IMR-90 (cell line): ENCODE results near the gene STK36. TPM values are rescaled to one million over a fixed set of nuclear protein-coding genes. Genes with fewer than 3 reads are reported as not detected.

ENCODE experiments used
- ATAC-seq: fragments of 200-7000 bp; cut with Tn5 transposase; 2 replicates; pipeline ENCODE4 v1.9.1; 2020; ENCODE audit warnings: low read depth, mild to moderate bottlenecking, moderate library complexity
- Bru-seq: library from RNA; stranded (reverse); fragments of 400-500 nt; gene quantifications from one replicate; lab custom pipeline; 2021; lab: Mats Ljungman, UMichigan
- BruChase-seq, 2 experiments: library from RNA; stranded (reverse); fragments of 400-500 nt; gene quantifications; one replicate each; lab custom pipeline; 2021; lab: Mats Ljungman, UMichigan
- BruUV-seq: library from RNA; stranded (reverse); fragments of 400-500 nt; replicated peaks from 2 replicates; lab custom pipeline; 2021; lab: Mats Ljungman, UMichigan
- CTCF ChIA-PET: fragments of 300-600 bp; formaldehyde crosslinking; extraction: SDS; loops from one replicate; lab custom pipeline; 2021; ENCODE audit warnings: antibody characterized with exemption; lab: Yijun Ruan, JAX
- POLR2A ChIA-PET: fragments of 300-600 bp; sonication (Branson Sonifier 250); formaldehyde crosslinking; loops from one replicate; lab custom pipeline; 2022; ENCODE audit warnings: antibody characterized with exemption; ENCODE audit not compliant: unreplicated experiment; lab: Charles Lee
- DNase-seq: peaks from one replicate; pipeline ENCODE4 v3.0.0; 2013
- H2AFZ ChIP-seq: replicated peaks from 2 replicates; pipeline ENCODE3; 2013; ENCODE audit warnings: low read length, mild to moderate bottlenecking; ENCODE audit not compliant: poor library complexity
- H2AK5ac ChIP-seq: 2 replicates; pipeline ENCODE4 v1.6.1; 2013; ENCODE audit warnings: low read depth, low read length, inconsistent platforms
- H2AK9ac ChIP-seq: replicated peaks from 2 replicates; pipeline ENCODE3; 2013; ENCODE audit warnings: mild to moderate bottlenecking, low read depth, low read length, moderate library complexity; ENCODE audit not compliant: poor library complexity
- H2BK120ac ChIP-seq: 2 replicates; pipeline ENCODE4 v1.6.1; 2013; ENCODE audit warnings: low read depth, low read length, inconsistent platforms
- H2BK15ac ChIP-seq: 3 replicates; pipeline ENCODE4 v1.6.1; 2013; ENCODE audit warnings: low read depth, low read length, inconsistent platforms
- H2BK20ac ChIP-seq: 2 replicates; pipeline ENCODE4 v1.6.1; 2013; ENCODE audit warnings: low read depth, mild to moderate bottlenecking, inconsistent platforms, low read length, moderate library complexity
- H2BK5ac ChIP-seq: 2 replicates; pipeline ENCODE4 v1.6.1; 2013; ENCODE audit warnings: mild to moderate bottlenecking, low read depth, low read length, inconsistent platforms; ENCODE audit not compliant: poor library complexity, severe bottlenecking
- H3K14ac ChIP-seq: replicated peaks from 2 replicates; pipeline ENCODE4 v1.6.1; 2013; ENCODE audit warnings: low read depth, low read length, inconsistent platforms
- H3K18ac ChIP-seq: 2 replicates; pipeline ENCODE4 v1.6.1; 2013; ENCODE audit warnings: low read depth, low read length, control low read depth
- H3K23ac ChIP-seq: 2 replicates; pipeline ENCODE4 v1.6.1; 2013; ENCODE audit warnings: low read depth, low read length, inconsistent platforms
- H3K27ac ChIP-seq: 2 replicates; pipeline ENCODE4 v1.5.1; 2013; ENCODE audit warnings: mild to moderate bottlenecking, control low read depth, low read length; ENCODE audit not compliant: insufficient read depth
- H3K27me3 ChIP-seq: 2 replicates; pipeline ENCODE4 v1.6.1; 2013; ENCODE audit warnings: low read length; ENCODE audit not compliant: control insufficient read depth, insufficient read depth
- H3K36me3 ChIP-seq: 2 replicates; pipeline ENCODE4 v1.6.1; 2013; ENCODE audit warnings: low read length, mixed read lengths; ENCODE audit not compliant: control insufficient read depth, insufficient read depth
- H3K4ac ChIP-seq: 2 replicates; pipeline ENCODE4 v1.6.1; 2013; ENCODE audit warnings: low read depth, low read length, inconsistent platforms
- H3K4me1 ChIP-seq: 2 replicates; pipeline ENCODE4 v1.6.1; 2013; ENCODE audit warnings: low read length, mixed read lengths; ENCODE audit not compliant: control insufficient read depth, insufficient read depth
- H3K4me2 ChIP-seq: 2 replicates; pipeline ENCODE4 v1.6.1; 2013; ENCODE audit warnings: low read depth, mild to moderate bottlenecking, control low read depth, low read length, moderate library complexity
- H3K4me3 ChIP-seq: 2 replicates; pipeline ENCODE4 v1.5.1; 2013; ENCODE audit warnings: low read depth, mild to moderate bottlenecking, control low read depth, low read length, moderate library complexity; ENCODE audit not compliant: insufficient read depth
- H3K56ac ChIP-seq: 2 replicates; pipeline ENCODE4 v1.6.1; 2013; ENCODE audit warnings: low read length, inconsistent platforms; ENCODE audit not compliant: insufficient read depth; ENCODE audit errors: extremely low read depth
- H3K79me1 ChIP-seq, 2 experiments: 2 replicates each; pipeline ENCODE4 v1.6.1; 2013; ENCODE audit warnings: low read length in 2 of 2, inconsistent platforms in 1 of 2, low read depth in 1 of 2
- H3K9ac ChIP-seq: 2 replicates; pipeline ENCODE4 v1.6.1; 2013; ENCODE audit warnings: low read depth, low read length, control low read depth
- H3K9me1 ChIP-seq: 2 replicates; pipeline ENCODE4 v1.6.1; 2013; ENCODE audit warnings: low read length, inconsistent platforms; ENCODE audit not compliant: insufficient read depth
- H3K9me3 ChIP-seq: 2 replicates; pipeline ENCODE4 v1.6.1; 2013; ENCODE audit warnings: low read length; ENCODE audit not compliant: control insufficient read depth, insufficient read depth
- H4K20me1 ChIP-seq: 2 replicates; pipeline ENCODE4 v1.6.1; 2013; ENCODE audit warnings: low read length, inconsistent platforms; ENCODE audit not compliant: insufficient read depth
- H4K5ac ChIP-seq: 2 replicates; pipeline ENCODE4 v1.6.1; 2013; ENCODE audit warnings: mild to moderate bottlenecking, low read depth, low read length, control low read depth
- H4K8ac ChIP-seq, 2 experiments: 2 replicates each; pipeline ENCODE4 v1.6.1; 2013; ENCODE audit warnings: low read depth in 2 of 2, low read length in 2 of 2, control low read depth in 1 of 2, inconsistent platforms in 1 of 2
- H4K91ac ChIP-seq: 2 replicates; pipeline ENCODE4 v1.6.1; 2013; ENCODE audit warnings: low read depth, low read length, inconsistent platforms; ENCODE audit not compliant: insufficient read depth
- CEBPB ChIP-seq: IDR thresholded peaks from 2 replicates; pipeline ENCODE4 v1.6.1; 2012; ENCODE audit warnings: low read depth, low read length, improper control_type of control experiment
- CHD1 ChIP-seq: IDR thresholded peaks from 2 replicates; pipeline ENCODE4 v1.6.1; 2012; ENCODE audit warnings: low read depth, low read length, improper control_type of control experiment
- ELK1 ChIP-seq: fragments of 150-350 bp; IDR thresholded peaks from 2 replicates; pipeline ENCODE4 v1.6.1; 2016; ENCODE audit warnings: low read depth, mild to moderate bottlenecking, low read length, moderate library complexity, borderline replicate concordance
- MAFK ChIP-seq: IDR thresholded peaks from 2 replicates; pipeline ENCODE4 v1.6.1; 2012; ENCODE audit warnings: low read depth, low read length, improper control_type of control experiment
- MAZ ChIP-seq: IDR thresholded peaks from 2 replicates; pipeline ENCODE4 v1.6.1; 2012; ENCODE audit warnings: low read depth, mild to moderate bottlenecking, low read length, improper control_type of control experiment, moderate library complexity, borderline replicate concordance
- MXI1 ChIP-seq: IDR thresholded peaks from 2 replicates; pipeline ENCODE4 v1.6.1; 2012; ENCODE audit warnings: low read depth, mild to moderate bottlenecking, low read length, moderate library complexity, borderline replicate concordance
- POLR2A ChIP-seq: IDR thresholded peaks from 2 replicates; pipeline ENCODE4 v1.6.1; 2012; ENCODE audit warnings: mild to moderate bottlenecking, low read depth, low read length
- WGBS, 2 experiments: methylation state at CpG; one replicate each; pipeline versions ENCODE4 v1.1.5 to v1.1.7; 2013; ENCODE audit warnings: missing lambda C conversion rate in 2 of 2; ENCODE audit not compliant: insufficient read length in 1 of 2; ENCODE audit errors: extremely low coverage in 2 of 2; 5-methylcytosine and 5-hydroxymethylcytosine counted together
- dilution Hi-C: fragments of 300-500 bp; cut with HindIII; formaldehyde crosslinking; loops from one replicate; pipeline ENCODE4 v1.14.3; 2018; ENCODE audit warnings: low sequenced_read_pairs; ENCODE audit not compliant: unreplicated experiment
- in situ Hi-C: fragments of 300-500 bp; cut with MboI; formaldehyde crosslinking; loops from 3 replicates; pipeline ENCODE4 v1.14.3; 2019; ENCODE audit warnings: low sequenced_read_pairs, inconsistent platforms, mixed read lengths
- intact Hi-C: fragments of 100-400 bp; cut with micrococcal nuclease; formaldehyde crosslinking; loops from 2 replicates; pipeline ENCODE4 v1.10.0; 2022
- long read RNA-seq: library from polyadenylated mRNA; unstranded; transcript quantifications from one replicate; pipeline ENCODE4 v2.0.0, GENCODE V29; 2021; ENCODE audit not compliant: unreplicated experiment
- polyA plus RNA-seq, 3 experiments: library from polyadenylated mRNA; depleted of rRNA; stranded (reverse); fragments of >200 nt; gene quantifications; 2 replicates each; pipeline ENCODE4 v1.2.3, GENCODE V29; 2012; ENCODE audit warnings: low replicate concordance in 1 of 3
- total RNA-seq: library from RNA; depleted of rRNA; stranded (reverse); fragments of >200 nt; gene quantifications from 2 replicates; pipeline ENCODE4 v1.2.3, GENCODE V29; 2012; rRNA removed

Gene STK36, protein sequence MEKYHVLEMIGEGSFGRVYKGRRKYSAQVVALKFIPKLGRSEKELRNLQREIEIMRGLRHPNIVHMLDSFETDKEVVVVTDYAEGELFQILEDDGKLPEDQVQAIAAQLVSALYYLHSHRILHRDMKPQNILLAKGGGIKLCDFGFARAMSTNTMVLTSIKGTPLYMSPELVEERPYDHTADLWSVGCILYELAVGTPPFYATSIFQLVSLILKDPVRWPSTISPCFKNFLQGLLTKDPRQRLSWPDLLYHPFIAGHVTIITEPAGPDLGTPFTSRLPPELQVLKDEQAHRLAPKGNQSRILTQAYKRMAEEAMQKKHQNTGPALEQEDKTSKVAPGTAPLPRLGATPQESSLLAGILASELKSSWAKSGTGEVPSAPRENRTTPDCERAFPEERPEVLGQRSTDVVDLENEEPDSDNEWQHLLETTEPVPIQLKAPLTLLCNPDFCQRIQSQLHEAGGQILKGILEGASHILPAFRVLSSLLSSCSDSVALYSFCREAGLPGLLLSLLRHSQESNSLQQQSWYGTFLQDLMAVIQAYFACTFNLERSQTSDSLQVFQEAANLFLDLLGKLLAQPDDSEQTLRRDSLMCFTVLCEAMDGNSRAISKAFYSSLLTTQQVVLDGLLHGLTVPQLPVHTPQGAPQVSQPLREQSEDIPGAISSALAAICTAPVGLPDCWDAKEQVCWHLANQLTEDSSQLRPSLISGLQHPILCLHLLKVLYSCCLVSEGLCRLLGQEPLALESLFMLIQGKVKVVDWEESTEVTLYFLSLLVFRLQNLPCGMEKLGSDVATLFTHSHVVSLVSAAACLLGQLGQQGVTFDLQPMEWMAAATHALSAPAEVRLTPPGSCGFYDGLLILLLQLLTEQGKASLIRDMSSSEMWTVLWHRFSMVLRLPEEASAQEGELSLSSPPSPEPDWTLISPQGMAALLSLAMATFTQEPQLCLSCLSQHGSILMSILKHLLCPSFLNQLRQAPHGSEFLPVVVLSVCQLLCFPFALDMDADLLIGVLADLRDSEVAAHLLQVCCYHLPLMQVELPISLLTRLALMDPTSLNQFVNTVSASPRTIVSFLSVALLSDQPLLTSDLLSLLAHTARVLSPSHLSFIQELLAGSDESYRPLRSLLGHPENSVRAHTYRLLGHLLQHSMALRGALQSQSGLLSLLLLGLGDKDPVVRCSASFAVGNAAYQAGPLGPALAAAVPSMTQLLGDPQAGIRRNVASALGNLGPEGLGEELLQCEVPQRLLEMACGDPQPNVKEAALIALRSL (N-terminal part only)
- 15.3 and 17.6 TPM in 2 replicates for total RNA-seq
- 40.8 and 44.5 TPM in 2 replicates for polyA plus RNA-seq (2012; rRNA removed)
- polyA plus RNA-seq (2012; cell fraction: cytosol; rRNA removed), result 13.9 and 16.1 TPM in 2 replicates
- 304 and 341 TPM in 2 replicates for polyA plus RNA-seq (2012; cell fraction: nucleus; rRNA removed; ENCODE audit: low replicate concordance)
- percentile 60 among the genes with signal in this experiment for Bru-seq, nascent RNA
- percentile 76 among the genes with signal in this experiment for BruChase-seq, experiment 1, labeled RNA remaining after a 6-hour chase
- BruChase-seq, experiment 2, labeled RNA remaining after a 2-hour chase, result percentile 75 among the genes with signal in this experiment
- long read RNA-seq, partial matches to known transcripts, result 12 of 16 reads
- long read RNA-seq, other reads (novel, unspliced or antisense), result 4 of 16 reads

GRCh38 chr2:218671654-218672566, at the start of gene STK36, which contains the start of gene RNF25:
STK36 (plus strand) TSS chr2:218672086; CDS start chr2:218672830, 744 bp downstream.
RNF25 (minus strand) TSS chr2:218672002; CDS start chr2:218671970, 32 bp downstream.
- Histone ChIP-seq H4K8ac (peak within 1 kb of the TSS; percentile 70 to 95), H3K18ac (peak within 1 kb of the TSS; percentile 85), H4K5ac (peak within 1 kb of the TSS; percentile 78), H3K27me3 (no peaks in the 10 kb centered on the region), H4K20me1 (peaks cover 13% of the 10 kb centered on the region; the same call in 1 of the 2 replicates), H2BK5ac (peak within 1 kb of the TSS; percentile 84), H3K36me3 (peaks cover 14% of the 10 kb centered on the region), H2BK20ac (no peak within 1 kb of the TSS), H3K14ac (peak within 1 kb of the TSS; percentile 87), H2AK5ac (peak within 1 kb of the TSS; percentile 62), H3K9me1 (no peaks in the 10 kb centered on the region), H3K23ac (peak within 1 kb of the TSS; percentile 69; the same call in 1 of the 2 replicates), H2AFZ (peak within 1 kb of the TSS; percentile 96), H3K4ac (peak within 1 kb of the TSS; percentile 78), H3K27ac (peak within 1 kb of the TSS; percentile 94), H4K91ac (peak within 1 kb of the TSS; percentile 93), H3K4me3 (peak within 1 kb of the TSS; percentile 75), H2BK120ac (peak within 1 kb of the TSS; percentile 59), H3K79me1 (peaks cover 37 to 38% of the 10 kb centered on the region in 2 experiments), H3K4me2 (peak within 1 kb of the TSS; percentile 81), H3K56ac (peak within 1 kb of the TSS; percentile 96), H2BK15ac (peak within 1 kb of the TSS; percentile 86; the same call in 1 of the 3 replicates), H3K9me3 (no peaks in the 10 kb centered on the region), H3K9ac (peak within 1 kb of the TSS; percentile 88), H3K4me1 (peaks cover 2% of the 10 kb centered on the region; the same call in 1 of the 2 replicates), H2AK9ac (peak within 1 kb of the TSS; percentile 74)
- dilution Hi-C loops, result no loop called here
- ATAC-seq, result peak; percentile 98
- in situ Hi-C loops, result no loop called here
- BruUV-seq, result no TSS peak
- CTCF ChIA-PET, result interaction anchor here (0.6 to 2.8 kb wide), 5 partner anchors 11 to 253 kb away, joined by 3 to 7 read pairs (median 3); partner anchors contain the start of genes TTLL4 and VIL1
- DNase-seq, result peak; percentile 90
- 0% methylated on average over 19 of the region's 49 CpGs; no CpG with 5 or more reads in 1 of the 2 experiments for WGBS, 2 experiments
- POLR2A ChIA-PET, result interaction anchor here (0.6 kb wide), 1 partner anchor 36 kb away, joined by 3 read pairs; no protein-coding TSS in a partner anchor
- intact Hi-C loops, result loop anchor here (1.0 kb wide), 1 partner anchor 175 kb away; no protein-coding TSS in a partner anchor
- TF ChIP-seq ELK1 (no peak), MAFK (no peak), MXI1 (peak; percentile 88), POLR2A (peak; percentile 76), CEBPB (no peak), CHD1 (no peak), MAZ (peak; percentile 57; the same call in 1 of the 2 replicates)
